BLaER1 treated with 17β-estradiol and CSF1 and Interleukin-3, amounts not matched to agents 10 nM and 100 nM (cell line): ENCODE measurements around the gene PF4V1.

Experiments
- H3K27ac ChIP-seq, 11 experiments: shearing (Covaris generic); formaldehyde crosslinking; 2 replicates each; pipeline ENCODE4 v1.8.1; 2022
- H3K27me3 ChIP-seq, 11 experiments: shearing (Covaris generic); formaldehyde crosslinking; 2 replicates each; pipeline ENCODE4 v1.8.1; 2022
- H3K36me3 ChIP-seq, 11 experiments: shearing (Covaris generic); formaldehyde crosslinking; 2 replicates each; pipeline ENCODE4 v1.8.1; 2022
- H3K4me1 ChIP-seq, 10 experiments: shearing (Covaris generic); formaldehyde crosslinking; 2 replicates each; pipeline ENCODE4 v1.8.1; 2022
- H3K4me2 ChIP-seq, 11 experiments: shearing (Covaris generic); formaldehyde crosslinking; 2 replicates each; pipeline ENCODE4 v1.8.1; 2022
- H3K4me3 ChIP-seq, 10 experiments: shearing (Covaris generic); formaldehyde crosslinking; 2 replicates each; pipeline ENCODE4 v1.8.1; 2022
- H3K9ac ChIP-seq, 11 experiments: shearing (Covaris generic); formaldehyde crosslinking; 2 replicates each; pipeline ENCODE4 v1.8.1; 2022
- H3K9me3 ChIP-seq, 11 experiments: shearing (Covaris generic); formaldehyde crosslinking; replicated peaks in 1 of 11; 2 replicates each; pipeline ENCODE4 v1.8.1; 2022
- H4K20me1 ChIP-seq, 11 experiments: shearing (Covaris generic); formaldehyde crosslinking; 2 replicates each; pipeline ENCODE4 v1.8.1; 2022
- Cebpa-rat ChIP-seq, 11 experiments: shearing (Covaris generic); IDR thresholded peaks; 2 replicates each; pipeline ENCODE4 v1.8.1; 2022

The PF4V1 gene

DNA sequence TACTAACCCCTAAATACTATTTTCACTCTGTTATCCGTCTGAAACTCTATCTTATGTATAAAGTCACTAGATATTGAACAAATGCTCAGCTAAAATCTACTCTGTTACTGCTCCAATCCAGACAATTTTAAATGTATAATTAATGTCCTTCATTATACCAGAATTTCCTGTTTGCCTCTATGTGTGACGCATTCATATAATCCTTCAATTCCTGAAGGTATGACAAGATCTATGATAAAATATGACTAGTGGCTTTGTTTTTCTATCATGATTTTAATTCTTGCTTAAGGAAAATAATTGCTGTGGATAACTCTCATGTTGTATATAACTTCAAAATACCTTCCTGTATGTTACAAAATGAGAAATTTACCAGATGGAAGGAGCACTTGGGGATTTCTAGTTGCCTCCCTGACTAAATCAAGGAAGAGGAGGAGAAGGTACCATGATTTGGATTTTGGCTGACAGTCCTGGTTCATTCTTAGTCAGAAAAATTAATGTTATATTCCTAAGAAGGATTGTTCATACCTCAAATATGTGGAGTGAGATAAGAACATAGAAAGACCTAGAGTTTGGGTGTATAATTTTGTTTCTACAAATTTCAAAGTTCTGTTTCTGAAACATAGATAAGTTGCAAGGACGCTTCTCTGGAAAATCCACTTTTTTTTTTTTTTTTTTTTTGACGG lies 11.7 kb upstream of the PF4V1 start:
- TF ChIP-seq Cebpa-rat (IDR thresholded peaks at IDR 0.05): no peak
- Histone ChIP-seq H3K27me3 (no peaks in the 10 kb centered on the region), H3K9ac (no peak overlapping the region), H3K4me2 (no peak overlapping the region), H4K20me1 (no peaks in the 10 kb centered on the region), H3K36me3 (no peaks in the 10 kb centered on the region), H3K27ac (no peak overlapping the region), H3K4me3 (no peak overlapping the region), H3K9me3 (peaks cover 0 to 9% (median 4%) of the 10 kb centered on the region in 11 experiments; a peak in 11 of 22 replicates), H3K4me1 (peaks cover 0 to 46% (median 2%) of the 10 kb centered on the region in 10 experiments; a peak in 7 of 20 replicates)

DNA sequence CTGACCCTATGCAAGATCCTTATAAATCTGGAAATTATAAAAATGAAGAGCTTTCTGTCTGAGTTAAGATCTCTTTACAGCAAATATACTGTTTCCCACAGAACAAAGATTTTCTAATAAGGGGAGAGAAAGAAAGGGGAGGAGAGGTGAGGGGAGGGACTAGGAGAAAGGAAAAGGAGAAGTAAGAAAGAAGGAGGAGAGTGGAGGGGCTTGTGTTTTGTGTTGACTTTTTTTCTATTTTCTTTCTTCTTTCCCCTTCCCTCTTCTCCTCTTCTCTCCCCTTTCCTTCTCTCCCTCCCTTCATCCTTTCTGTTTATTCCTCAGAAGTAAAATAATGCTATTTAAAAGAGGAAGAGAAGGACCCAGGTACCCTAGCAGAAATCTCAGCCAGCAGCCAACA lies 10.4 kb upstream of the PF4V1 start:
- H3K4me2 ChIP-seq: peak overlapping the region in 4 of 11 experiments; percentile 8 to 52 (median 36); a peak in 5 of 22 replicates
- H4K20me1 ChIP-seq: no peaks in the 10 kb centered on the region
- peaks cover 0 to 53% (median 3%) of the 10 kb centered on the region in 10 experiments; a peak in 9 of 20 replicates for H3K4me1 ChIP-seq
- H3K4me3 ChIP-seq: no peak overlapping the region
- H3K9ac ChIP-seq: no peak overlapping the region; a peak in 1 of 22 replicates
- H3K36me3 ChIP-seq: no peaks in the 10 kb centered on the region
- no peaks in the 10 kb centered on the region for H3K27me3 ChIP-seq
- no peaks in the 10 kb centered on the region for H3K9me3 ChIP-seq
- peak overlapping the region in 3 of 11 experiments; percentile 66 to 83 (median 78); a peak in 5 of 22 replicates for H3K27ac ChIP-seq
- no peak for TF ChIP-seq Cebpa-rat (IDR thresholded peaks at IDR 0.05)

DNA sequence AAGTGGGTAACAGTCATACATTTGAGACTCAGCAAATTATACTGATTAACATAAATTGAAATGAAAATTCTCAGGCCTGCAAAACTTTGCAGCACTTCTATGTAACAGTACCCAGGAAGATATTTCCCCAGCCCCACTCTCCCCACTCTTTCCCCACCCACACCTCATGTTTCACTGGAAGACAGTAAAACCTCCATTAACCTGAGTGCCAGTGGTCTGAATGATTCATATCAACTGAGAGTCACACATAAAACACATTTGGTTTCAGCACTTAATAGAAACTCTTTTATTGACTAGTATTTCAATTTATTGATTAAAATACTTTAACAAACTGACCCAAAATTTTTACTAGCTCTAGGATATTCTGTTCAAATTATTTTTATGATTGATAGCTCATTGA lies 9.7 kb upstream of the PF4V1 start:
- Histone ChIP-seq H3K9me3 (no peaks in the 10 kb centered on the region), H3K27me3 (no peaks in the 10 kb centered on the region), H3K4me3 (no peak overlapping the region), H3K9ac (no peak overlapping the region), H3K27ac (peak overlapping the region in 3 of 11 experiments; percentile 66 to 83 (median 78); a peak in 7 of 22 replicates), H3K4me2 (peak overlapping the region in 3 of 11 experiments; percentile 24 to 52 (median 49); a peak in 5 of 22 replicates), H3K4me1 (peaks cover 0 to 59% (median 4%) of the 10 kb centered on the region in 10 experiments; a peak in 9 of 20 replicates), H4K20me1 (no peaks in the 10 kb centered on the region), H3K36me3 (no peaks in the 10 kb centered on the region)
- TF ChIP-seq Cebpa-rat (IDR thresholded peaks at IDR 0.05): no peak

DNA sequence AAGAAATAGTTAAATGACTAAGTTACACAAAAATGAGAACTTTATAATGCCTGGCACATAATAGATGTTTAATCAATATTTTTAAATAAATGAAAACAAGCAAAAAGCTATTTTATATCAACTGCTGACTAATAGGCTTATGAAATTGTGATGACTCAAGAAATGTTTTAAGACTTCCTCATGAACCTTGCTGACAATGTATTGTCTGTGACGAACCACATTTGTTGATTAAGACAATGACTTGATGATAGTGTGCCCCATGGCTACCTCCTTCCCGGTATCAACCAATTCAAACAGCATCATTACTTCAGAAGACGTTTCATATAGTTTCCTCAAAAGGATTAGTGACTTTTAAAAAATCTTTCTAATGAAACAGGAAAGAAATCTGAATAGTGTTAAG lies 8.8 kb upstream of the PF4V1 start:
- Histone ChIP-seq H3K36me3 (no peaks in the 10 kb centered on the region), H3K4me2 (peak overlapping the region in 4 of 11 experiments; percentile 49 to 60 (median 54); a peak in 7 of 22 replicates), H3K4me1 (peaks cover 0 to 63% (median 4%) of the 10 kb centered on the region in 10 experiments; a peak in 9 of 20 replicates), H3K9me3 (no peaks in the 10 kb centered on the region), H3K27ac (peak overlapping the region in 5 of 11 experiments; percentile 11 to 83 (median 66); a peak in 8 of 22 replicates), H3K9ac (peak overlapping the region in 4 of 11 experiments; percentile 8 to 56 (median 20); a peak in 4 of 22 replicates), H3K4me3 (no peak overlapping the region), H4K20me1 (no peaks in the 10 kb centered on the region), H3K27me3 (no peaks in the 10 kb centered on the region)
- TF ChIP-seq Cebpa-rat (IDR thresholded peaks at IDR 0.05): no peak

DNA sequence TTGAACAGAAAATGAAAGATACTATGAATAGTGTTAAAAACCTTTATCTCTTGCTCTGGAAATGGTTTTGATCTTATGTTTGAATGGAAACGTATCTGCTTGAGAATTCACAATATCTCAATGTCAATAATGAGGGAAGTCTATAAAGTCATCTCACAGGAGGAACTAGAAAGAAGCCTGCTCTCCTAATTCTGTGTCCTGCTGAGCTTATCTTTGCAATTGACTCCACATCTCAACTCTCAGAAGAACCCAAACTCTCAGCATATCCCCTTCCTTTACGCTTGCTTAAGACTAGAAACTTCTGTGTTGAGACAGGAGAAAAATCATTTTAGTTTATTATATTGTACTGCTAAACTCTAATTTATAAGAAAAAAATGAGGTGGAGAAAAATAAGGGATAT lies 8.3 kb upstream of the PF4V1 start:
- Histone ChIP-seq H3K27me3 (no peaks in the 10 kb centered on the region), H3K4me2 (peak overlapping the region in 4 of 11 experiments; percentile 49 to 60 (median 54); a peak in 8 of 22 replicates)
- TF ChIP-seq Cebpa-rat (IDR thresholded peaks at IDR 0.05): no peak

DNA sequence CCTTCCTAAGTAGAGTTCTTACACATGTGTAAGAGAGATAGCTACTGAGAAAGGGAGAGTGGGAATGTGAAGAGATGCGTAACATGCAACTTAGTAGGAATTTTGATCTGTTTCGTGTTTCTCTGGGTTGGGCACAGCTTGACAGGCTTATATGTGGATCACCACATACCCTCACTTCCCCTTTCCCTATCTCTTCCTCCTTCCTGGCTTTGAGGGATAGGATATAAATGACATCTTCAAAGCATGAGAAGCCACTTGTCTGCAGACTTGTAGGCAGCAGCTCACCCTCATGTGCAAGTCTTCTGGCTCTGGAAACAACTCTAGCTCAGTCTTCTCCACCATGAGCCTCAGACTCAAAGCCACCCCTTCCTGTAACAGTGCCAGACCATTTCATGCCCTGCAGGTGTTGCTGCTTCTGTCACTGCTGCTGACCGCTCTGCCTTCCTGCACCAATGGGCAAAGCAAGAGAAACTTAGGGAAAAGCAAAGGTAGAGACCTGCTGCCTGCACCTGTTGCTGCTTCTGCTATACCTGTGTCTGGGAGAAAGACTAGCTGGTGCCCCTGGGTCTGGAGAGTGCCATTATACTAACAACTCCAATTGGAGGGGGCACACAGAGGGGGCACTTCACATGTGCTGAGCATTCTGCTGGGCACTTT lies 5.4 kb upstream of the PF4V1 start:
- H3K27ac ChIP-seq: peak overlapping the region in 2 of 11 experiments; percentile 1 to 10; a peak in 1 of 22 replicates
- peak overlapping the region in 4 of 11 experiments; percentile 35 to 84 (median 66); a peak in 8 of 22 replicates for H3K4me2 ChIP-seq
- H3K9me3 ChIP-seq: no peaks in the 10 kb centered on the region
- no peaks in the 10 kb centered on the region for H4K20me1 ChIP-seq
- TF ChIP-seq Cebpa-rat (IDR thresholded peaks at IDR 0.05): no peak
- no peaks in the 10 kb centered on the region for H3K36me3 ChIP-seq
- H3K27me3 ChIP-seq: no peaks in the 10 kb centered on the region
- H3K4me3 ChIP-seq: no peak overlapping the region
- no peak overlapping the region for H3K9ac ChIP-seq
- H3K4me1 ChIP-seq: peaks cover 0 to 66% (median 4%) of the 10 kb centered on the region in 10 experiments; a peak in 9 of 20 replicates

More for the DNA sequence above, 8.3 kb upstream of the PF4V1 start:
- Histone ChIP-seq H3K27ac (peak overlapping the region in 5 of 11 experiments; percentile 11 to 83 (median 66); a peak in 8 of 22 replicates), H3K4me1 (peaks cover 0 to 63% (median 4%) of the 10 kb centered on the region in 10 experiments; a peak in 9 of 20 replicates), H3K9me3 (no peaks in the 10 kb centered on the region), H3K36me3 (no peaks in the 10 kb centered on the region), H4K20me1 (no peaks in the 10 kb centered on the region), H3K4me3 (no peak overlapping the region), H3K9ac (peak overlapping the region in 4 of 11 experiments; percentile 8 to 56 (median 20); a peak in 4 of 22 replicates)

DNA sequence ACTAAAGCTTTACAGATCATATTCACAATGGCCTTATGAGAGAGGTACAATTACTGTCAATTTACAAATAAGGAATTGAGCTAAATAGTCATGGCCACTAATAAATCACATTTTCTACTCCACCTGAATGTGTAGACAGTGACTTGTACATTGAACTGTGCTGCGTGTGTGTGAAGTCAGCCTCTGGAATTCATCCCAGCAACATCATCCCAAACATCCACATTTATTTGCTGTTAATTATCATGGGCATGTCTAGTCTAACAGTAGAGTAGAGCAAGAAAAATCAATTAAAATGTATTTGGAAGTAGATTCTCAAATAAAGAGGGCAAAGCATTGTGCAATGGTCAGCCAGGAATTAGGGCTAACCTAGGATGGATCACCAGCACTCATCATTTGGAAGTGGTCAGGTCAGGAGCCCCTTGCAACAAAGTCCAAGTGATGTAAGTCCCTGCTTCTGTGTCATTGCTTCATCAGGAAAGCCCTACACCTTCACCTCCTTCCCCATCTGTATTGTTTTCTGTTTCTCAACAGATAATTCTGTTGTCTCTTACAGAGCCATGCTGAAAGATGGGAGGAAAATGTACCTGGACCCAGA lies 4.8 kb upstream of the PF4V1 start:
- H3K9me3 ChIP-seq: no peaks in the 10 kb centered on the region
- TF ChIP-seq Cebpa-rat (IDR thresholded peaks at IDR 0.05): no peak

DNA sequence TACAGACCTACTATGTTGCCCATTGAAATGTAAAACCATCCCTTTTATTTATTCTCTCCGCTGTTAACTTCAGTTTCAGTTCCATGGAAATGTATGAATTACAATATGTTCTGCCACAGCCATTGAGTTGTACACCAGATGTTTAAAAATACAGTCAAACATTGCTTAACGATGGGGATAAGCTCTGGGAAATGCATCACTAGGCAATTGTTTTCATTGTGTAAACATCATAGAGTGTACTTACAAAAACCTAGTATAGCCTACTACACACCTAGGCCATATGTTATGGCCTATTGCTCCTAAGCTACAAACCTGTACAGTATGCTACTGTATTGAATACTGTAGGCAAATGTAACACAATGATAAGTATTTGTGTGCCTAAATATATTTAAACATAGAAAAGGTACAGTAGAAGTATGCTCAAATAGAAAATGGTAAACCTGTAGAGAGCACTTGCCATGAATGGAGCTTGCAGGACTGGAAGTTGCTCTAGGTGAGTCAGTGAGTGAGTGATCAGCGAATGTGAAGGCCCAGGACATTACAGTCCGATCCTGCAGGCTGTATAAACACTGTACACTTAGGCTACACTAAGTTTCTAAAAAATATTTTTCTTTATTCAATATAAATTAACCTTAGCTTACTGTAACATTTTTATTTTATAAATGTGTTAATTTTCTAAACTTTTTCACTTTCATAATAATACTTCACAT lies 2.7 kb upstream of the PF4V1 start:
- Histone ChIP-seq H3K27ac (no peak overlapping the region), H3K27me3 (no peaks in the 10 kb centered on the region), H3K4me1 (peaks cover 0 to 56% (median 2%) of the 10 kb centered on the region in 10 experiments; a peak in 9 of 20 replicates), H3K36me3 (no peaks in the 10 kb centered on the region), H3K9ac (no peak overlapping the region), H3K9me3 (no peaks in the 10 kb centered on the region; a peak in 1 of 22 replicates), H3K4me2 (no peak overlapping the region), H4K20me1 (no peaks in the 10 kb centered on the region), H3K4me3 (no peak overlapping the region)
- TF ChIP-seq Cebpa-rat (IDR thresholded peaks at IDR 0.05): no peak

More for the DNA sequence above, 4.8 kb upstream of the PF4V1 start:
- Histone ChIP-seq H3K4me3 (no peak overlapping the region), H3K9ac (no peak overlapping the region), H3K36me3 (no peaks in the 10 kb centered on the region), H3K27me3 (no peaks in the 10 kb centered on the region), H3K4me2 (peak overlapping the region in 4 of 11 experiments; percentile 35 to 84 (median 66); a peak in 6 of 22 replicates), H3K27ac (no peak overlapping the region), H4K20me1 (no peaks in the 10 kb centered on the region), H3K4me1 (peaks cover 0 to 66% (median 2%) of the 10 kb centered on the region in 10 experiments; a peak in 9 of 20 replicates)
